Activated CD8-positive, alpha-beta T cell treated with anti-CD3 and anti-CD28 coated beads for 36 hours (primary cell): Measurements from ENCODE around the gene FBXW7. TPM values are rescaled to one million over a fixed set of nuclear protein-coding genes. Genes with fewer than 3 reads are reported as not detected.

Experiments used
- ATAC-seq: fragments of 200-7000 bp; cut with Tn5 transposase; one replicate; pipeline ENCODE4 v1.10.0; 2021; ENCODE audit warnings: mild to moderate bottlenecking, moderate library complexity
- CTCF ChIA-PET: fragments of 350-600 bp; sonication (Branson Sonifier 250); formaldehyde crosslinking; loops from one replicate; lab custom pipeline; 2021; ENCODE audit warnings: antibody characterized with exemption; lab: Charles Lee
- POLR2A ChIA-PET: fragments of 350-600 bp; sonication (Branson Sonifier 250); formaldehyde crosslinking; loops from one replicate; lab custom pipeline; 2021; ENCODE audit warnings: antibody characterized with exemption; lab: Charles Lee
- DNase-seq: peaks from one replicate; pipeline ENCODE4 v3.0.0-alpha.2; 2020
- H3K27ac Mint-ChIP-seq: one replicate; pipeline ENCODE4 v1.8.0; 2021; ENCODE audit warnings: mild to moderate bottlenecking, mixed read lengths
- H3K27me3 Mint-ChIP-seq: one replicate; pipeline ENCODE4 v1.8.0; 2021; ENCODE audit warnings: mixed read lengths
- H3K36me3 Mint-ChIP-seq: one replicate; pipeline ENCODE4 v1.8.0; 2021; ENCODE audit warnings: low read depth, mixed read lengths
- H3K4me1 Mint-ChIP-seq: one replicate; pipeline ENCODE4 v1.8.0; 2021; ENCODE audit warnings: low read depth, mixed read lengths
- H3K4me3 Mint-ChIP-seq: one replicate; pipeline ENCODE4 v1.8.0; 2021; ENCODE audit warnings: mild to moderate bottlenecking, moderate library complexity, mixed read lengths
- H3K9me3 Mint-ChIP-seq: one replicate; pipeline ENCODE4 v1.8.0; 2021; ENCODE audit warnings: mixed read lengths
- intact Hi-C: fragments of 100-400 bp; cut with micrococcal nuclease; formaldehyde crosslinking; loops from one replicate; pipeline ENCODE4 v1.10.0; 2022
- total RNA-seq, 2 experiments: library from RNA; stranded (reverse); gene quantifications; one replicate each; pipeline ENCODE4 v1.2.3, GENCODE V29; 2021
- TF ChIP-seq, protein P1 (sequence below): fragments of 200-600 bp; IDR thresholded peaks from one replicate; pipeline ENCODE4 v1.8.0; 2022; ENCODE audit warnings: antibody characterized with exemption, mild to moderate bottlenecking

FBXW7 gene
- total RNA-seq, 2 experiments from 2014 or later = 32.6 to 35.1 TPM

DNA sequence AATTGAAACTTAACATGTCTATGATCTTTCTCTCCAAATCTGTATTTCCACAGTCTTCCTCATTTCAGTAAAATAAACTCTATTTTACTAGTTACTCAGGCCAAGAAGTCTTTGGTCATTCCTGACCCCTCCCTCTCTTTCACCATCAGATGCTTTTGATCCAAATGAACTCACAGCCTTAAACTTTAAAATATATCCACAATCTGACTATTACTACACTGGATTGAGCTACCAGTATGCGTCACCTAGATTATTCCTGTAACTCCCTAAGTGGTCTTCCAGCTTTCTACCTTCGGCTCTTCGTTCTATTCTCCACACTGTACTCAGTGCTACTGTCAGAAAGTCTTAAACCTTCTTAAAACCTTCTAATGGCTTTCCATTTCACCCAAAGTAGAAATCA lies 195.1 kb downstream of the FBXW7 start:
- peaks cover 25% of the 10 kb centered on the region for H3K36me3 Mint-ChIP-seq
- TF ChIP-seq, protein P1, sequence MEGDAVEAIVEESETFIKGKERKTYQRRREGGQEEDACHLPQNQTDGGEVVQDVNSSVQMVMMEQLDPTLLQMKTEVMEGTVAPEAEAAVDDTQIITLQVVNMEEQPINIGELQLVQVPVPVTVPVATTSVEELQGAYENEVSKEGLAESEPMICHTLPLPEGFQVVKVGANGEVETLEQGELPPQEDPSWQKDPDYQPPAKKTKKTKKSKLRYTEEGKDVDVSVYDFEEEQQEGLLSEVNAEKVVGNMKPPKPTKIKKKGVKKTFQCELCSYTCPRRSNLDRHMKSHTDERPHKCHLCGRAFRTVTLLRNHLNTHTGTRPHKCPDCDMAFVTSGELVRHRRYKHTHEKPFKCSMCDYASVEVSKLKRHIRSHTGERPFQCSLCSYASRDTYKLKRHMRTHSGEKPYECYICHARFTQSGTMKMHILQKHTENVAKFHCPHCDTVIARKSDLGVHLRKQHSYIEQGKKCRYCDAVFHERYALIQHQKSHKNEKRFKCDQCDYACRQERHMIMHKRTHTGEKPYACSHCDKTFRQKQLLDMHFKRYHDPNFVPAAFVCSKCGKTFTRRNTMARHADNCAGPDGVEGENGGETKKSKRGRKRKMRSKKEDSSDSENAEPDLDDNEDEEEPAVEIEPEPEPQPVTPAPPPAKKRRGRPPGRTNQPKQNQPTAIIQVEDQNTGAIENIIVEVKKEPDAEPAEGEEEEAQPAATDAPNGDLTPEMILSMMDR = no peak

DNA sequence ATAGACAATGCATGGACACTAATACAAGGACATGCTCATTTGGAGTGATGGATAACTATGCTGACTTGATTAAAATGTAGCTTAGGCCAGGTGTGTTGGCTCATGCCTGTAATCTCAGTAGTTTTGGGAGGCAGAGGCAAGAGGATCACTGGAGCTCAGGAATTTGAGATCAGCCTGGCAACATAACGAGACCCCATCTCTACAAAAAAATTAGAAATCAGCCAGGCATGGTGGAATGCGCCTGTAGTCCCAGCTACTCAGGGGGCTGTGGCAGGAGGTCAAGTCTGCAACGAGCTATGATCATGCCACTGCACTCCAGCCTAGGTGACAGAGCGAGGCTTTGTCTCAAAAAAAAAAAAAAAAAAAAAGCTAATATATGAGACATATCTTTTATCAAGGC lies 196.3 kb downstream of the FBXW7 start:
- no peaks in the 10 kb centered on the region for H3K9me3 Mint-ChIP-seq
- intact Hi-C loops = no loop called here
- no peak overlapping the region for H3K4me3 Mint-ChIP-seq
- no peaks in the 10 kb centered on the region for H3K27me3 Mint-ChIP-seq
- no peaks in the 10 kb centered on the region for H3K4me1 Mint-ChIP-seq
- H3K27ac Mint-ChIP-seq = no peak overlapping the region
- DNase-seq (no peak), ATAC-seq (no peak)
- H3K36me3 Mint-ChIP-seq = peaks cover 28% of the 10 kb centered on the region
- ChIA-PET CTCF (no interaction called here), POLR2A (interaction anchor here (0.7 kb wide), 1 partner anchor 26 kb away, joined by 3 read pairs; no protein-coding TSS in a partner anchor)
- TF ChIP-seq, protein P1 = no peak

More for the DNA sequence above, 195.1 kb downstream of the FBXW7 start:
- intact Hi-C loops = no loop called here
- ChIA-PET CTCF (no interaction called here), POLR2A (no interaction called here)
- H3K9me3 Mint-ChIP-seq = no peaks in the 10 kb centered on the region
- ATAC-seq (no peak), DNase-seq (no peak)
- no peak overlapping the region for H3K27ac Mint-ChIP-seq
- no peaks in the 10 kb centered on the region for H3K4me1 Mint-ChIP-seq
- no peaks in the 10 kb centered on the region for H3K27me3 Mint-ChIP-seq
- no peak overlapping the region for H3K4me3 Mint-ChIP-seq

DNA sequence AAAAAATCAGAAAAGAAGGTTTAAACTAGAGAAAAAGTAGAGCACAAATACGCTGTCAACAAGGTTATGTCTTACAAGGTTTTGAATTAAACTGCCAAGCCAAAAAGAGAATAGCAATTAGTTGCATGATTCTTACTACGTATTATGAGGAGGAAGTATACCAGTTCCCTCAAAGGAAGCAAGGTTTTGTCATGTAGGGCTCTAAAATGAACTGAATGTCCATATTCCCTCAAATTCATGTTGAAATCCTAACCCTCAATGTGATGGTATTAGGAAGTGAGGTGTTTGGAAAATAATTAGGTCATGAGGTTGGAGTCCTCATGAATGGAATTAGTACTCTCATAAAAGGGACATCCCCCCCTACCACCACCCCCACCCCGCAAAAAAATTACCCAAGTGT lies 201.0 kb downstream of the FBXW7 start:
- H3K9me3 Mint-ChIP-seq = no peaks in the 10 kb centered on the region
- no peaks in the 10 kb centered on the region for H3K4me1 Mint-ChIP-seq
- ChIA-PET CTCF (interaction anchor here (0.9 kb wide), 1 partner anchor 73 kb away, joined by 3 read pairs; no protein-coding TSS in a partner anchor), POLR2A (no interaction called here)
- DNase-seq (no peak), ATAC-seq (no peak)
- intact Hi-C loops = no loop called here
- H3K27me3 Mint-ChIP-seq = no peaks in the 10 kb centered on the region
- peaks cover 24% of the 10 kb centered on the region for H3K36me3 Mint-ChIP-seq
- no peak overlapping the region for H3K27ac Mint-ChIP-seq
- TF ChIP-seq, protein P1 = no peak
- no peak overlapping the region for H3K4me3 Mint-ChIP-seq

DNA sequence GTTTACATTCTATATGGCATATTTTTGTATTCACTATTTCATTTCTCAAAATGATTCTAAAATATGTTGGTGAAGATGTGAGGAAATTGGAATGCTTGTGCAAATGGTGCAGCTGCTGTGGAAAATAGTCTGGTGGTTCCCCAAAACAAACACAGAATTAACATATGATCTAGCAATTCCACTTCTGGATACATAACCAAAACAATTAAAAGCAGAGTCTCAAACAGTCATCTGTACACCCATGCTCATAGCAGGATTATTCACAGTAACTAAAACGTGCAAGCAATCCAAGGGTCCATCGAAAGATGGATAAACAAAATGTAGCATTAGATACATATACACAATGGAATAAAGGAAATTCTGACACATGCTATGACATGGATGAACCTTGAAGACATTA lies 204.8 kb downstream of the FBXW7 start:
- POLR2A ChIA-PET = no interaction called here
- intact Hi-C loops = no loop called here
- CTCF ChIA-PET = no interaction called here
- Mint-ChIP-seq H3K4me3 (no peak overlapping the region), H3K27me3 (no peaks in the 10 kb centered on the region), H3K9me3 (no peaks in the 10 kb centered on the region), H3K36me3 (peaks cover 30% of the 10 kb centered on the region), H3K27ac (no peak overlapping the region), H3K4me1 (peaks cover 11% of the 10 kb centered on the region)
- TF ChIP-seq, protein P1 = no peak
- ATAC-seq = no peak
- DNase-seq = no peak

DNA sequence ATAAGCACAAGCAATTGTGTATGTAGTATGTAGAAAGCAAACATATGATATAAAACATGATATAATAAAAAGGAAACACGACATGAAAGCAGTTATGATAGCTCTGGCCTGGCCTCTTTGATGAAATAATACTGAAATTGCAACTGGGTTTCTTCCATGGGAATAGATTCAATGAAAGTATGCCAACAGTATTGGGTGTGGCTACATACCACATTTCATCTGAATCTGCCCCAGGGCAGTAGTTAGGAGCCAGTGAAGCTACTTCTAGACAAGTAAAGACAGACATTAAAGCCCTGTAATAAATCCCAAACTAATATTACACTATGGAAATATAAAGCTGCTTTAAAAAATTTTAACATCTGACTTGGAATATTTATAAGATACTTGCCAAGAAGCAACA lies 207.3 kb downstream of the FBXW7 start:
- DNase-seq = no peak
- TF ChIP-seq, protein P1 = no peak
- intact Hi-C loops = no loop called here
- Mint-ChIP-seq H3K4me3 (no peak overlapping the region), H3K4me1 (peaks cover 11% of the 10 kb centered on the region), H3K27ac (no peak overlapping the region), H3K9me3 (no peaks in the 10 kb centered on the region), H3K36me3 (peaks cover 39% of the 10 kb centered on the region), H3K27me3 (no peaks in the 10 kb centered on the region)
- ChIA-PET CTCF (interaction anchor here (0.7 kb wide), 1 partner anchor 24 kb away, joined by 3 read pairs; no protein-coding TSS in a partner anchor), POLR2A (no interaction called here)
- ATAC-seq = no peak
